Brain microvascular endothelial cell (primary cell): ENCODE measurements around the gene NCAM2.

ENCODE experiments used
- DNase-seq: peaks from one replicate; pipeline ENCODE4 v3.0.0-alpha.2; 2020
- H3K27ac ChIP-seq: fragments of 250-450 bp; sonication (Bioruptor Pico); 2 replicates; pipeline ENCODE4 v1.5.1; 2020; ENCODE audit warnings: mild to moderate bottlenecking, moderate library complexity
- H3K27me3 ChIP-seq: fragments of 250-450 bp; sonication (Bioruptor Pico); replicated peaks from 2 replicates; pipeline ENCODE4 v1.5.1; 2020; ENCODE audit warnings: mild to moderate bottlenecking
- H3K36me3 ChIP-seq: fragments of 250-450 bp; sonication (Bioruptor Pico); replicated peaks from 2 replicates; pipeline ENCODE4 v1.5.1; 2020; ENCODE audit warnings: mild to moderate bottlenecking
- H3K4me3 ChIP-seq: 2 replicates; pipeline ENCODE4 v1.5.1; 2011; ENCODE audit warnings: low read depth, mild to moderate bottlenecking, control low read depth, low read length, moderate library complexity
- in situ Hi-C: cut with HindIII; loops from 2 replicates; pipeline ENCODE4 v1.10.0; 2017; ENCODE audit warnings: low sequenced_read_pairs, low pct_ligation_motif_present
- TF ChIP-seq, protein P1 (sequence below): IDR thresholded peaks from 2 replicates; pipeline ENCODE4 v1.5.1; 2011; ENCODE audit warnings: low read depth, mild to moderate bottlenecking, moderate library complexity, low read length, control low read depth, inconsistent platforms; ENCODE audit errors: missing control alignments

The NCAM2 gene

DNA sequence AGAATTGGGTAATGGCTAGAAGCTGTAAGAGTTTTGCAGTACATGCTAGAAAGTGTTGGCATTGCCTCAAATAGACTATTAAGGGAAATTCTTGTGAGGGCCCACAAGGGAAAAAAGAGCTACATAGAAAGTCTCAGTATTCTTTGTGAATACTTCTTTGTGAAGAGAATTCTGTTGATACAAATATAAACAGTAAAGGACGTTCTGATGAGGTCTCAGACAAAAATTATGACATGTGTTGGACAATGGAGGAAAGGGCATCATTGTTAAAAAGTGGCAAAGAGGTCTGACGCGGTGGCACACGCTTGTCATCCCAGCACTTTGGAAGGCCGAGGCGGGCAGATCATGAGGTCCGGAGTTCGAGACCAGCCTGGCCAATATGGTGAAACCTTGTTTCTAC is 458.9 kb downstream of the NCAM2 start:
- Histone ChIP-seq H3K27me3 (no peaks in the 10 kb centered on the region), H3K36me3 (no peaks in the 10 kb centered on the region), H3K4me3 (no peak overlapping the region), H3K27ac (no peak overlapping the region)
- no peak for DNase-seq
- TF ChIP-seq, protein P1, sequence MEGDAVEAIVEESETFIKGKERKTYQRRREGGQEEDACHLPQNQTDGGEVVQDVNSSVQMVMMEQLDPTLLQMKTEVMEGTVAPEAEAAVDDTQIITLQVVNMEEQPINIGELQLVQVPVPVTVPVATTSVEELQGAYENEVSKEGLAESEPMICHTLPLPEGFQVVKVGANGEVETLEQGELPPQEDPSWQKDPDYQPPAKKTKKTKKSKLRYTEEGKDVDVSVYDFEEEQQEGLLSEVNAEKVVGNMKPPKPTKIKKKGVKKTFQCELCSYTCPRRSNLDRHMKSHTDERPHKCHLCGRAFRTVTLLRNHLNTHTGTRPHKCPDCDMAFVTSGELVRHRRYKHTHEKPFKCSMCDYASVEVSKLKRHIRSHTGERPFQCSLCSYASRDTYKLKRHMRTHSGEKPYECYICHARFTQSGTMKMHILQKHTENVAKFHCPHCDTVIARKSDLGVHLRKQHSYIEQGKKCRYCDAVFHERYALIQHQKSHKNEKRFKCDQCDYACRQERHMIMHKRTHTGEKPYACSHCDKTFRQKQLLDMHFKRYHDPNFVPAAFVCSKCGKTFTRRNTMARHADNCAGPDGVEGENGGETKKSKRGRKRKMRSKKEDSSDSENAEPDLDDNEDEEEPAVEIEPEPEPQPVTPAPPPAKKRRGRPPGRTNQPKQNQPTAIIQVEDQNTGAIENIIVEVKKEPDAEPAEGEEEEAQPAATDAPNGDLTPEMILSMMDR: no peak
- in situ Hi-C loops: no loop called here

DNA sequence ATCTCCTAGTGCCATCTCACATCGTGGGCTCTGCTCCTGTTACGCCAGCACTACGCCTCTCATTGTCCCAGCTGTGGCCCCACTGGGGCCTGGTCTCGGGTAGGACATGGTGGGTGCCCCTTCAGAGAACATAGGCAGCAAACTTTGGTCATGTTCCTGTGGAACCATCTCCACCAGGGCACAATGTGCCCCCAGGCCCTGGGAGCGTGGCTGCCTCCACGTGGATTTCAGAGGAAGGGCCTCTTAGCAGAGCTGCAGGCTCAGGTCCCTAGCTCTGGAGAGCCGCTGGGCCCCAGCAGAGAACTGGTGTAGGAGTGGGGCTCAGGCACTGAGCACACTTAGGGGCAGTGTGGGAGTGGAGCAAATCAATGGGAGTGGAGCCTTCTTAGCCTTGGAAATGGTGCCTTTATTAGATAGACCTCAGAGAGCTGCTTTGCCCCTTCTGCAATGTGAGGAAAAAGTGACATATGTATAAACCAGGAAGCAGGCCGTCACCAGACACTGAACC is 460.0 kb downstream of the NCAM2 start:
- TF ChIP-seq, protein P1: no peak
- DNase-seq: no peak
- no peaks in the 10 kb centered on the region for H3K27me3 ChIP-seq
- in situ Hi-C loops: no loop called here
- H3K4me3 ChIP-seq: no peak overlapping the region
- no peaks in the 10 kb centered on the region for H3K36me3 ChIP-seq
- no peak overlapping the region for H3K27ac ChIP-seq

DNA sequence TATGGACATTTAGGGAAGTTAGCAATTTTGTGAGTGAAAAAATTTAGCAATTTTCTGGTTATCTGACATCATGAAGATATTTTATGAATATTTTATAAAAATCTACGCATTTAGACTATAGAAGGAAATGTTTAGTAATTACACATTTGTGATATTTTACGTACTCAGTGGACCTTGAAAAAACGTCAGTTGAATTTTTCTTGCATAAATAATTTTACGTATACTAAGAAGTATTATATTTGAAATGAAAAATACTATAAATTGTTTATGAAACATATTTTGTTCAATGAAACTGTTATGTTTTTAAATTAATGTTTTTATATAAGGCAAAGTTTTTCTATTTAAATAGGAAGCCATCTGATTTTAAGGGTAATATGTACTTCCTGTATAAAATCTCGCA is 462.8 kb downstream of the NCAM2 start:
- Histone ChIP-seq H3K36me3 (no peaks in the 10 kb centered on the region), H3K4me3 (no peak overlapping the region), H3K27me3 (no peaks in the 10 kb centered on the region), H3K27ac (no peak overlapping the region)
- in situ Hi-C loops: no loop called here
- DNase-seq: no peak
- TF ChIP-seq, protein P1: no peak

DNA sequence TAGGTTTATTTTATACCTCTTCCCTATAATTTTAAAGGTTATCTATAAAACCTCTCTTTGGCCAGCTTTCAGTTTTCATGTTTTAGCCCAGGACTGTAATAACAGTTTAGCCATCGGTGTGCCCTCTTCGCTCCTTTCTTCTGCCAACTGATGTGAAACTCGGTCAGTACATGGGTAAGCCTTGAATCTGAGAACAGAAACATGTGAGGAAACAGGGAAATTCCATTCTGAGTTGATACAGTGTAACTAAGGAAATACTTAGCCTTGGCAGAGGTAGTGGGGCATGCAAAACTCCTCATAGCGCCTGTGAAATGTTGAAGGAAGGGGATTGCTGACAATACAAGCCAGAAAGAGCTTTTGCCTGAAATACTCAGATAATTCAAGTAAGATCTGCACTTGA is 465.2 kb downstream of the NCAM2 start:
- Histone ChIP-seq H3K27me3 (no peaks in the 10 kb centered on the region), H3K36me3 (no peaks in the 10 kb centered on the region), H3K27ac (no peak overlapping the region), H3K4me3 (no peak overlapping the region)
- in situ Hi-C loops: no loop called here
- DNase-seq: no peak
- TF ChIP-seq, protein P1: no peak

DNA sequence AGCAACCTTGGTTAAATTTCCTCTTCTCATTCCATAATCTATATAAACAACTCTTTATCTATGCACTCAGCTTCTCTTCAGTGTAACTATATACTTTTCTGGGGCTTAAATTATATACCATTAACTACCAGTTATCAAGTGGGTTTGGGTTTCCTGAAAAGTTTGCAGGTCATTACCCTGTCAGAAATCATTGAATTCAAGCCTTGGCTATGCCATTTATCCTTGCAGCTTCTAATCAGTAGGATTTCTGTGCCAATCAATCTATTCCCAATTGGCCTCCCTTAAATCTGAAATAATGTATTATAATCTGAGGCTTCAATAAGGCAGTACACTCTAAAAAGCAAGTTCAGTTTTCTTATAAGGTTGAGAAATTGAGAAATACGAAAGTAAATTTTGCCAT is 466.5 kb downstream of the NCAM2 start:
- H3K27me3 ChIP-seq: no peaks in the 10 kb centered on the region
- H3K27ac ChIP-seq: no peak overlapping the region
- DNase-seq: no peak
- H3K4me3 ChIP-seq: no peak overlapping the region
- in situ Hi-C loops: no loop called here
- no peaks in the 10 kb centered on the region for H3K36me3 ChIP-seq
- TF ChIP-seq, protein P1: no peak

DNA sequence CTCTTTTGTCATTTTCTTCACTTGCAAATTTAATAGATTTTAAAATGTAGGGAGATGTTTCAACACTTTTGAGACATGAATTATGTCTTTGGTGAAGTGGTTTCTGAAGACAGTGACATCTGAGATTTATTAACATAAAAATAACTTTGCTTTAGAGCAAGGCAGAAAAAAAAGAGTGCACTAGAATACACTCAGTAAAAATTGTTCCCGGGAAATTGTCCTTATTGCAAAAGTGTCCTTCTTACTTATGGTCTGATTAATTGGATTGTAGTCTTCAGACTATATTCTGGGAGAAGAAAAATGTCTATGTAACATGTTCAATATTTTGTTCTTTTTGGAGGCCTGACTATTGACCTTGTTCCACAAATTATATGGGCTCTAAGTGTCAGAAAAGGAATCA is 468.5 kb downstream of the NCAM2 start:
- Histone ChIP-seq H3K27ac (no peak overlapping the region), H3K4me3 (no peak overlapping the region), H3K27me3 (no peaks in the 10 kb centered on the region), H3K36me3 (no peaks in the 10 kb centered on the region)
- TF ChIP-seq, protein P1: no peak
- no peak for DNase-seq
- in situ Hi-C loops: no loop called here
